OCI-LY3 (cell line): Measurements from ENCODE around the gene NPPC.
"Not testable (repeated sequence)": the region's sequence is repeated elsewhere in the genome, so short reads cannot be mapped to it uniquely, and the experiment has no call there.

Source experiments
- H2AFZ ChIP-seq: fragments of 200-600, 300-600 bp; shearing (Covaris generic); 2 replicates; pipeline ENCODE4 v1.6.0; 2014; ENCODE audit warnings: antibody characterized with exemption, low read depth, low read length
- H3K27ac ChIP-seq: fragments of 200-600, 300-600 bp; sonication (generic); 2 replicates; pipeline ENCODE4 v1.5.1; 2014; ENCODE audit warnings: mild to moderate bottlenecking, low read length, moderate library complexity, mixed read lengths
- H3K27me3 ChIP-seq: fragments of 200-600, 300-600 bp; sonication (generic); 2 replicates; pipeline ENCODE4 v1.6.1; 2014; ENCODE audit warnings: low read depth, low read length, mixed read lengths
- H3K36me3 ChIP-seq: fragments of 200-600, 300-600 bp; sonication (generic); replicated peaks from 2 replicates; pipeline ENCODE3; 2014; ENCODE audit warnings: low read depth, low read length, mixed read lengths
- H3K4me1 ChIP-seq: fragments of 300-600, 200-600 bp; sonication (generic); 2 replicates; pipeline ENCODE4 v1.6.1; 2014; ENCODE audit warnings: low read length, mixed read lengths
- H3K4me2 ChIP-seq: fragments of 200-600, 300-600 bp; sonication (generic); 2 replicates; pipeline ENCODE4 v1.6.1; 2014; ENCODE audit warnings: low read length, mixed read lengths
- H3K4me3 ChIP-seq: fragments of 300-600, 200-600 bp; sonication (generic); 2 replicates; pipeline ENCODE4 v1.5.1; 2014; ENCODE audit warnings: antibody characterized with exemption, mild to moderate bottlenecking, low read length, moderate library complexity
- H3K79me2 ChIP-seq: fragments of 300-600, 200-600 bp; shearing (Covaris generic); 2 replicates; pipeline ENCODE4 v1.6.1; 2014; ENCODE audit warnings: mild to moderate bottlenecking, low read length, mixed read lengths
- H3K9ac ChIP-seq: fragments of 300-600, 200-600 bp; shearing (Covaris generic); 2 replicates; pipeline ENCODE4 v1.6.0; 2014; ENCODE audit warnings: mild to moderate bottlenecking, low read length, moderate library complexity
- H3K9me3 ChIP-seq: fragments of 200-600, 300-600 bp; shearing (Covaris generic); 2 replicates; pipeline ENCODE4 v1.6.1; 2014; ENCODE audit warnings: low read length, mixed read lengths; ENCODE audit not compliant: insufficient read depth
- H4K20me1 ChIP-seq: fragments of 200-600, 300-600 bp; sonication (generic); 2 replicates; pipeline ENCODE4 v1.6.1; 2016; ENCODE audit warnings: low read length, mixed read lengths; ENCODE audit not compliant: insufficient read depth
- CTCF ChIP-seq: fragments of 200-600, 300-600 bp; sonication (generic); IDR thresholded peaks from 2 replicates; pipeline ENCODE4 v1.5.1; 2014; ENCODE audit warnings: antibody characterized with exemption, low read length, low read depth
- EZH2phosphoT487 ChIP-seq: fragments of 200-600 bp; shearing (Covaris generic); IDR thresholded peaks from 2 replicates; pipeline ENCODE4 v1.6.1; 2018; ENCODE audit warnings: antibody characterized with exemption, mixed run types, low read depth

The NPPC gene

GRCh38 chr2:231884438-231885140 is 41.6 kb downstream of the NPPC start:
- no peaks in the 10 kb centered on the region for H3K36me3 ChIP-seq
- H3K4me2 ChIP-seq, result no peak overlapping the region
- H4K20me1 ChIP-seq, result no peaks in the 10 kb centered on the region
- H3K9ac ChIP-seq, result no peak overlapping the region
- H3K27ac ChIP-seq, result no peak overlapping the region
- H3K9me3 ChIP-seq, result no peaks in the 10 kb centered on the region
- H2AFZ ChIP-seq, result no peak overlapping the region
- H3K27me3 ChIP-seq, result no peaks in the 10 kb centered on the region; the same call in 1 of the 2 replicates
- no peak overlapping the region for H3K4me3 ChIP-seq
- TF ChIP-seq EZH2phosphoT487, result no peak
- no peaks in the 10 kb centered on the region for H3K4me1 ChIP-seq
- H3K79me2 ChIP-seq, result no peaks in the 10 kb centered on the region

GRCh38 chr2:231883468-231883881 is 42.7 kb downstream of the NPPC start:
- no peaks in the 10 kb centered on the region for H3K9me3 ChIP-seq
- H3K4me1 ChIP-seq, result no peaks in the 10 kb centered on the region
- H2AFZ ChIP-seq, result no peak overlapping the region
- no peak overlapping the region for H3K4me2 ChIP-seq
- H3K79me2 ChIP-seq, result no peaks in the 10 kb centered on the region
- H3K9ac ChIP-seq, result no peak overlapping the region
- TF ChIP-seq CTCF, result no peak
- TF ChIP-seq EZH2phosphoT487, result no peak
- H3K27ac ChIP-seq, result no peak overlapping the region
- H3K4me3 ChIP-seq, result no peak overlapping the region
- no peaks in the 10 kb centered on the region; the same call in 1 of the 2 replicates for H3K27me3 ChIP-seq
- no peaks in the 10 kb centered on the region for H4K20me1 ChIP-seq
- H3K36me3 ChIP-seq, result no peaks in the 10 kb centered on the region

- Histone ChIP-seq H3K27me3 (no peaks in the 10 kb centered on the region; the same call in 1 of the 2 replicates), H3K9me3 (no peaks in the 10 kb centered on the region), H3K27ac (no peak overlapping the region), H3K4me2 (no peak overlapping the region), H3K36me3 (no peaks in the 10 kb centered on the region), H3K9ac (no peak overlapping the region), H3K4me1 (no peaks in the 10 kb centered on the region), H4K20me1 (no peaks in the 10 kb centered on the region), H3K79me2 (no peaks in the 10 kb centered on the region), H2AFZ (no peak overlapping the region), H3K4me3 (no peak overlapping the region)
- TF ChIP-seq CTCF (no peak), EZH2phosphoT487 (no peak)
Measured at GRCh38 chr2:231882646-231883045, 43.5 kb downstream of the NPPC start.

- H3K9ac ChIP-seq, H4K20me1 ChIP-seq, H3K4me1 ChIP-seq, H3K79me2 ChIP-seq, H3K27ac ChIP-seq, H3K4me3 ChIP-seq, H3K27me3 ChIP-seq, H3K9me3 ChIP-seq, H2AFZ ChIP-seq, H3K4me2 ChIP-seq, H3K36me3 ChIP-seq: not testable (repeated sequence)
Measured at GRCh38 chr2:231880371-231880770, 45.8 kb downstream of the NPPC start.

- no peaks in the 10 kb centered on the region for H3K79me2 ChIP-seq
- no peak overlapping the region for H3K4me3 ChIP-seq
- H4K20me1 ChIP-seq, result no peaks in the 10 kb centered on the region
- no peak overlapping the region for H3K9ac ChIP-seq
- no peak for TF ChIP-seq EZH2phosphoT487
- no peak for TF ChIP-seq CTCF
- H3K4me2 ChIP-seq, result no peak overlapping the region
- H3K4me1 ChIP-seq, result no peaks in the 10 kb centered on the region
- H3K27me3 ChIP-seq, result no peaks in the 10 kb centered on the region
- H3K9me3 ChIP-seq, result no peaks in the 10 kb centered on the region
- no peak overlapping the region for H3K27ac ChIP-seq
- no peaks in the 10 kb centered on the region for H3K36me3 ChIP-seq
- H2AFZ ChIP-seq, result no peak overlapping the region
Measured at GRCh38 chr2:231879216-231879615, 47.0 kb downstream of the NPPC start.
